Measurements from ENCODE around the gene SNAP91. TPM values are rescaled to one million over a fixed set of nuclear protein-coding genes. Genes with fewer than 3 reads are reported as not detected.
"Not testable (repeated sequence)": the region's sequence is repeated elsewhere in the genome, so short reads cannot be mapped to it uniquely, and the experiment has no call there.

SNAP91 gene
- total RNA-seq, 2 donors from 2014 or later = not detected

DNA sequence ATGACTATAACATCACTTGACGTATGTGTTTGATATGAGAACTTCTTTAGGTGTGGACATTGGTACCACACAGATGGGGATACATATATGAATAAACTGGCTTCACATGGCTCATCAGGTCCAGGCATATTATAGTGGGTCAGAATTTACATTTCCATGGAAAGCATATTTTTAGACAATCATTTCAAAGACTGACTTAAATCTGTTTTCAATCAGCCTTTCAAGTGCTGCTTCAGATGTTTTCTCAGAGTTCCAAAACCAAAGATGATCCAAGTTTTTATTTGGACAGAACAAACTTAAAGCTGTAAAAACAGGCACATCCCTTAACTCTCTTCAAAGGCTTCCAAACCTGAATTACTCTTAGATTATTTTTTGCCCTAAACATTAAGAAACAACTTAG lies 108.4 kb downstream of the SNAP91 start:
- Mint-ChIP-seq H3K4me3 (no peak overlapping the region), H3K9me3 (no peaks in the 10 kb centered on the region), H3K27ac (no peak overlapping the region), H3K36me3 (ENCODE audit: low read depth) (no peaks in the 10 kb centered on the region), H3K4me1 (no peaks in the 10 kb centered on the region), H3K27me3 (no peaks in the 10 kb centered on the region)
- ATAC-seq (replicated peaks) = no peak

DNA sequence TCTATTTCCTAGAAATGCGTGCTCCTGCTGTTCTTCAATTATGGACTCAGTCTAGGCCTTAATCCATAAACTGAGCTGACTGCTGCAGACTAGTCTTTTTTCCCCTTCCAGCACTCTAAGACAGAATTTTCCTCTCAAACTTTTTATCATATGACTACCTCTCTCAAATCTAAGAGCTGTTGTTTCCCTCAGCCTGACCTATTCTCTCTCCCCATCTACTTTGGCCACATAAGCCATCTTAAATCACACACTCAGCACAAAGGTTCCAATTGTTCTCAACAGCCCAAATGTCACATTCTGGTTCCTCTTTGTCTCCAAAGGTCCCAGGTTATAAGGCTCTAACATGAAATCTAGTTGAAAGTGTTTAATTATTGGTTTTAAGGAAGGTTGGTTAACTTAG lies 111.4 kb downstream of the SNAP91 start:
- Mint-ChIP-seq H3K4me1 (peaks cover 6% of the 10 kb centered on the region), H3K27me3 (no peaks in the 10 kb centered on the region), H3K36me3 (ENCODE audit: low read depth) (no peaks in the 10 kb centered on the region), H3K27ac (no peak overlapping the region), H3K4me3 (no peak overlapping the region), H3K9me3 (no peaks in the 10 kb centered on the region)
- ATAC-seq (replicated peaks) = no peak

DNA sequence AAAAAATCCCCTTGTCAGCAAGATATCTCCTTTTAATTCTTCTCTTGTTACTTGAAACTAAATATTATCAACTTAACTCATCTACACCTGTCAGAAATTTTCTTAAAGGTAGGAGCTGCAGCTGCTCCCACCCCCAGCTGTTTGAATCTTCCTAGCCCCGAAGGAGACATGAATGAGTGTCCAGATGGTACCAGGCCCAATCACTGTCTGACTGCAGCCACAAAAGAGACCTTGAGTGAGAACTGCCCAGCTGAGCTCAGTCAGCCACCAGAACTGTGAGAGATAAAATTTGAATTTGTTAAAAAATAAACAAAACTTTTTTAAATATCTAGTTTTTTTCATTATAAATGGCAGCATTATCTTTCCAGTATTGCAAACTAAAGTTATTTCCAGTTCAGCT lies 111.8 kb downstream of the SNAP91 start:
- Mint-ChIP-seq H3K36me3 (ENCODE audit: low read depth) (no peaks in the 10 kb centered on the region), H3K4me1 (peaks cover 6% of the 10 kb centered on the region), H3K27me3 (no peaks in the 10 kb centered on the region), H3K27ac (no peak overlapping the region), H3K9me3 (no peaks in the 10 kb centered on the region), H3K4me3 (no peak overlapping the region)
- no peak for ATAC-seq (replicated peaks)

DNA sequence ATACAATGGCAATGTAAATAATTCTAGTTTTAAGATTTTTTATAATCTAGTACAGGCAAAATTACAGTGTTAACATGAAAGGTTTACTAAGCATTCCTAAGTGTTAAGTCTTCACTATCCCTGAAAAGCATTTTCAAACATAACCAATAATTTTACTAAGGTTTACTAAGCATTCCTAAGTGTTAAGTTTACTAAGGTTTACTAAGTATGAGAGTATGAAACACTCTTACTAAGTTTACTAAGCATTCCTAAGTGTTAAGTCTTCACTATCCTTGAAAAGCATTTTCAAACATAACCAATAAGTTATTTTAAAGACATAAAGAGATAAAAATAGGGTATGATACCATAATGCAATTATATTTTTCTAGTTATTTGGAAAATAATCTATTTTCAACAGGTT lies 114.0 kb downstream of the SNAP91 start:
- H3K9me3 Mint-ChIP-seq = no peaks in the 10 kb centered on the region
- H3K27me3 Mint-ChIP-seq = no peaks in the 10 kb centered on the region
- peaks cover 6% of the 10 kb centered on the region for H3K4me1 Mint-ChIP-seq
- no peaks in the 10 kb centered on the region for H3K36me3 Mint-ChIP-seq (ENCODE audit: low read depth)
- H3K27ac Mint-ChIP-seq = no peak overlapping the region
- ATAC-seq (replicated peaks) = no peak
- H3K4me3 Mint-ChIP-seq = no peak overlapping the region

DNA sequence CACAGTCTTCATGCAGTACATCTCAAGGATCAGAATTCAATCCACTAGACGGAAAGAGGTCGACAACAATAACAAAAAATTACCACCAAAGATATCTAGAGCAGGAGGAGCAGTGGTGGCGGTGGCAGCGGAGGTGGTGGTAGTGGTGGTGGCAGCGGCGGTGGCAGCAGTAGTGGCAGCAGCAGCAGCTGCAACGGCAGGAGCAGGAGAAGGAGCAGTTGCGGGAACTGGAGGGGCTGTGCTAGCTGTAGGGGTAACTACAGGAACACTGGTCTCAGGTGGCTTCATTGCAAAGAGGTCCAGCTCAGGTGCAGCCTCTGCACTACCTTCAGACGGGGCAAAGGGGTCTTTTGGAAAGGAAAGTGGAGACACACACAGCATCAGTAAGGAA lies 115.5 kb downstream of the SNAP91 start:
- H3K9me3 Mint-ChIP-seq = no peaks in the 10 kb centered on the region
- ATAC-seq (replicated peaks) = no peak
- peaks cover 6% of the 10 kb centered on the region for H3K4me1 Mint-ChIP-seq
- H3K4me3 Mint-ChIP-seq = no peak overlapping the region
- H3K36me3 Mint-ChIP-seq (ENCODE audit: low read depth) = no peaks in the 10 kb centered on the region
- no peak overlapping the region for H3K27ac Mint-ChIP-seq
- H3K27me3 Mint-ChIP-seq = no peaks in the 10 kb centered on the region

DNA sequence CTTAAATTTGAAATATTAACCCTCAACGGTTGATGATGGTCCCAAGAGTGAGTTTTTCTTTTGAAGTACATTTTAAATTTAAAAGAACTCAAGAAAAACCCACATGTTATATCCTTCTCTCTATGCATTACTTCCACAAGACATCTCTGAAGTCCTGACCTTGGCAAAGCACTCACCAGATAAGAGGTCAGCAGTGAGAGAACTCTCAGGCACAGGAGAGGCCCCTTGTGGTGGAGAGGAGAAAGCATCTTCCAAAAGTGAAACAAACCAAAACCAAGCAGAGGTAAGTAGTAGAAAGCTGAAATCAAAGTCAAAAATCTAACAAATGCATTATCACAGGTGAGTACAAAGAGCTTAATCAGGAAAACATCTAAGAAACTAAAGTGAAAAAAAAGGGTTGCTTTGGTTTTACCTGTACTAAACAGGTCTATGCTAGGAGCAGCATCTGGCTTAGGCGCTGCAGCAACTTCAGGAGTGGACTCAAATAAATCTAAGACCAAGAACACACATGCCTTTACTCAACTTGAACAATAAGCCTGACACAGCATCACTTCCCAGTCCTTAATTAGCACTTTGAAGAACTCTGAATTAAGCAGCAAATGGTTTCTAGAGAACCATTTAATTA lies 116.0 kb downstream of the SNAP91 start:
- peaks cover 6% of the 10 kb centered on the region for H3K4me1 Mint-ChIP-seq
- peak; percentile 26 for ATAC-seq (replicated peaks)
- H3K9me3 Mint-ChIP-seq = no peaks in the 10 kb centered on the region
- H3K27me3 Mint-ChIP-seq = no peaks in the 10 kb centered on the region
- H3K4me3 Mint-ChIP-seq = no peak overlapping the region
- no peak overlapping the region for H3K27ac Mint-ChIP-seq
- H3K36me3 Mint-ChIP-seq (ENCODE audit: low read depth) = no peaks in the 10 kb centered on the region

DNA sequence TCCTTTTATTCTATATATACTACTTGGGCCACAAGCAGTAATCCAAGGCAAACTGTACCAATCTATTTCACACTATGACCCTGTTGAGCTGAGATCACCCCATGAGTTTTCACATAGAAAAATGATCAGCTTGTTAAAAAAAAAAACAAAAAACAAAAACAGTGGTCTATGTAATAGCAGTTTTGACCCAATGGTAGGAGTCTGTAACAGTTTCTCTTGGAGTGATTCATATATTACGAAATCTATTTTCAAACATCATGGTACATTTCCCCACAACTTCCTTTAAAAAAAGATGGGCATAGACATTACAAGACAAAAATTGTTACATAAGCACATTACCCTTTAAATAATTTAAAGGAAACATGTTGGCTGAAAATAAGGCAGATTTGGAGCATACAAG lies 118.5 kb downstream of the SNAP91 start:
- no peak for ATAC-seq (replicated peaks)
- H3K36me3 Mint-ChIP-seq (ENCODE audit: low read depth) = no peaks in the 10 kb centered on the region

DNA sequence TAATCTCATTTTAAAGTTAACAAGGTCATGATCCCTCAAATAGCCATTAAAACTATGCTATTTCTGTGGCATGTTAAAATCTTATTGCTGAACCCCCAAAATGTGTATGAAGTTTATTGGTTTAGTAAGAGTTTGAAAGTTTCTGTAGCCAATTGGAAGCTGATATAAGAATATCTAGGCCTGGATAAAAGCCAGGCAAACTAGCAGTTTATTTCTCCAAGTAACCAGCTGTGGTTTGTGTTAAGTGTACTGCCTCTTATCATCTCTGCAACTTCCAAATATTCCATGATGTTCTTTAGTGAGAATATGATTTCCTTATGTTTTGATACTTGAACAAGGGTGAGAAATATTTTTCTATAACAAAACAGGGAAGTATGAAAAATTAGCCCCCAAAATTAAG lies 119.8 kb downstream of the SNAP91 start:
- H3K4me1 Mint-ChIP-seq = peaks cover 6% of the 10 kb centered on the region
- no peak for ATAC-seq (replicated peaks)
- H3K9me3 Mint-ChIP-seq = no peaks in the 10 kb centered on the region
- H3K36me3 Mint-ChIP-seq (ENCODE audit: low read depth) = no peaks in the 10 kb centered on the region
- no peak overlapping the region for H3K4me3 Mint-ChIP-seq
- H3K27ac Mint-ChIP-seq = no peak overlapping the region
- peaks cover 1% of the 10 kb centered on the region for H3K27me3 Mint-ChIP-seq

More for the DNA sequence above, 118.5 kb downstream of the SNAP91 start:
- Mint-ChIP-seq H3K27me3 (no peaks in the 10 kb centered on the region), H3K4me3 (no peak overlapping the region), H3K27ac (no peak overlapping the region), H3K9me3 (no peaks in the 10 kb centered on the region), H3K4me1 (peaks cover 6% of the 10 kb centered on the region)

DNA sequence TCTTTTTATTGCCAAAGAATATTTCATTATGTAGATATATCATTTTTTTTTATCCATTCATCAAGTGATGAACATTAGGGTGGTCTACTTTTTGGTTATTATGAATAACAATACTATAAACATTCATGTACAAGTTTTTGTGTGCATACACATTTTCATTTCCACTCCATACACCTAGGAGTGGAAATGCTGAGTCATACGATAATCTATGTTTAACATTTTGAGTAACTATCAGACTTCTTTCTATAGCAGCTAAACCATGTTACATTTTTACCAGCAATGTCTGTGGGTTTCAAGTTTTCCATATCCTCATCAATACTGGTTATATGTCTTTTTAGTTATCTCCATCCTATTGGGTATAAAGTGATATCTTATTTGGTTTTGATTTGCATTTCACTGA lies 130.8 kb downstream of the SNAP91 start:
- Mint-ChIP-seq H3K36me3 (ENCODE audit: low read depth) (no peaks in the 10 kb centered on the region), H3K9me3 (no peaks in the 10 kb centered on the region), H3K4me1 (peaks cover 7% of the 10 kb centered on the region), H3K27me3 (peaks cover 3% of the 10 kb centered on the region), H3K27ac (no peak overlapping the region), H3K4me3 (no peak overlapping the region)
- no peak for ATAC-seq (replicated peaks)

DNA sequence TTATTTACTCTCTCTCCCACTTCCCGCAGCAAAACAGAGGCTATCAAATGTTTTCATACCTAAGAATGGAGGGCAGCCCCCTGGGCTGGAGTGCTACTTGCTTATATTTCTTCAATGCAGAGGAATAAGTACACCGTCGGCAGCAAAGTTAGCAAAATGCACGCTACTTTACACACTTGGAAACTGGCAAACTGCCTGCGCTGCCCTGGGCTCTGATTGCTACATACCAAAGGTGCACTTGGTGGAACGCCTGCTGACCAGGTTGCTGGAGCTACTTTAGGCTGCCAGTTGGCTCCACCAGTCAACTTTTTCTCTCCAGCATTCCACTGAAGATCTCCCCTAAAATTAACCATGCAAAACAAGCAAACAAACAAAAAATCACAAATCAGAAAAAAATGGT lies 134.1 kb downstream of the SNAP91 start:
- H3K36me3 Mint-ChIP-seq (ENCODE audit: low read depth) = no peaks in the 10 kb centered on the region
- ATAC-seq (replicated peaks) = no peak
- no peak overlapping the region for H3K27ac Mint-ChIP-seq
- H3K27me3 Mint-ChIP-seq = peaks cover 8% of the 10 kb centered on the region
- H3K9me3 Mint-ChIP-seq = peaks cover 4% of the 10 kb centered on the region
- no peak overlapping the region for H3K4me3 Mint-ChIP-seq
- H3K4me1 Mint-ChIP-seq = peaks cover 7% of the 10 kb centered on the region

DNA sequence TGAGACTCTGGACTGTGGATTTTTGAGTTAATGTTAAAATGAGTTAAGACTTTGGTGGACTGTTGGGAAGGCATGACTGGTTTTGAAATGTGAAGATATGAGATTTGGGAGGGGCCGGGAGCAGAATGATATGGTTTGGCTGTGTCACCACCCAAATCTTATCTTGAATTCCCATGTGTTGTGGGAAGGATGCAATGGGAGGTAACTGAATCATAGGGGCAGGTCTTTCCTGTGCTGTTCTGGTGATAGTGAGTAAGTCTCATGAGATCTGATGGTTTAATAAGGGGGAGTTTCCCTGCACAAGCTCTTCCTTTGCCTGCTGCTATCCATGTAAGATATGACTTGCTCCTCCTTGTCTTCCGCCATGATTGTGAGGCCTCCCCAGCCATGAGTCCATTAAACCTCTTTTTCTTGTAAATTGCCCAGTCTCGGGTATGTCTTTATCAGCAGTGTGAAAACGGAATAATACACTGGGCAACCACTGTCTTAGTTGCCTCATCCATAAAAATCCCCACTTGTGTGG lies 137.2 kb downstream of the SNAP91 start:
- not testable (repeated sequence) for H3K36me3 Mint-ChIP-seq (ENCODE audit: low read depth); ATAC-seq (replicated peaks); H3K27ac Mint-ChIP-seq; H3K9me3 Mint-ChIP-seq; H3K4me3 Mint-ChIP-seq; H3K4me1 Mint-ChIP-seq; H3K27me3 Mint-ChIP-seq

DNA sequence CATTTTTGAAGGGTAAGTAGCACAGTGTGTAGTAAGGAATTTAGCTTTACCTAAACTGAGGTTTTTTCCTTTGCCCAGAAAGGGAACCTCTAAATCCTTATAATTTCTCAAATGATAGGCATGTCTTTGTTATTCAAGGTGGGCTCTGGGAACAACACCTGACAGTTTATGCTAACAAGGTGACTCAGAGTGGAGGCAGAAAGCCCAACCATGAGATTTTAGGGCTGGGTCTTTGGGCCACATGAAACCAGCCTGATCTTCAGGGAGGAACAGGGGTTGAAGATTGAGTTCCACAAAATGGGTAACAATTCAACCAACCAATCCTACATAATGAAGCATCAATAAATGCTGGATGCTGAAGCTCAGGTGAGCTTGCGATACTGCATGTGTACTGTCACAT lies 149.9 kb downstream of the SNAP91 start:
- ATAC-seq (replicated peaks) = no peak
- Mint-ChIP-seq H3K9me3 (peaks cover 6% of the 10 kb centered on the region), H3K4me3 (no peak overlapping the region), H3K27ac (no peak overlapping the region), H3K4me1 (no peaks in the 10 kb centered on the region), H3K36me3 (ENCODE audit: low read depth) (no peaks in the 10 kb centered on the region), H3K27me3 (peaks cover 5% of the 10 kb centered on the region)

DNA sequence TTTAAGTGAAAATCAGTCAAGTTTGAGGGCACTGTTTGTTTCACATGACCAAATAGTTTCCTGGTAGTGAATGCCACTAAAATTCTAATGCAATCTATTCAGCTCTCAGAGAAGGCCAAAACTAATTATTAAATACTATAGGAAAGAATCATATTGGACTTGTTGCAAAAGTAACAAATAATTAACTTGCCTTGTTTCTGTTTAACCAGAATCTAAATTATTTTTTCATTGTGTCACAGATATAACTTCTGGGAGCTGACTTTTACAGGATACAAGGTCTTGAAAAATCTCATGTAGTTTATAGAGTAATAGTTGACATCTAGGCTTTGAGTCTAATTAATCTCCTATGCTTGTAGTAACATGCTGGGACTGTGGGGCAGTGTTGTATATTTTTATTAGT lies 152.0 kb downstream of the SNAP91 start:
- Mint-ChIP-seq H3K4me3 (no peak overlapping the region), H3K27me3 (peaks cover 4% of the 10 kb centered on the region), H3K9me3 (peaks cover 4% of the 10 kb centered on the region), H3K27ac (no peak overlapping the region), H3K4me1 (no peaks in the 10 kb centered on the region), H3K36me3 (ENCODE audit: low read depth) (no peaks in the 10 kb centered on the region)
- ATAC-seq (replicated peaks) = no peak

DNA sequence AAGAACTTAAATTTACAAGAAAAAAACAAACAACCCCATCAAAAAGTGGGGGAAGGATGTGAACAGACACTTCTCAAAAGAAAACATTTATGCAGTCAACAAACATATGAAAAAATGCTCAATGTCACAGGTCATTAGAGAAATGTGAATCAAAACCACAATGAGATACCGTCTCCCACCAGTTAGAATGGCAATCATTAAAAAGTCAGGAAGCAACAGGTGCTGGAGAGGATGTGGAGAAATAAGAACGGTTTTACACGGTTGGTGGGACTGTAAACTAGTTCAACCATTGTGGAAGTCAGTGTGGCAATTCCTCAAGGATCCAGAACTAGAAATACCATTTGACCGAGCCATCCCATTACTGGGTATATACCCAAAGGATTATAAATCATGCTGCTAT lies 157.2 kb downstream of the SNAP91 start:
- H3K27me3 Mint-ChIP-seq; H3K4me1 Mint-ChIP-seq; H3K27ac Mint-ChIP-seq; H3K4me3 Mint-ChIP-seq; ATAC-seq (replicated peaks); H3K9me3 Mint-ChIP-seq; H3K36me3 Mint-ChIP-seq (ENCODE audit: low read depth): not testable (repeated sequence)

DNA sequence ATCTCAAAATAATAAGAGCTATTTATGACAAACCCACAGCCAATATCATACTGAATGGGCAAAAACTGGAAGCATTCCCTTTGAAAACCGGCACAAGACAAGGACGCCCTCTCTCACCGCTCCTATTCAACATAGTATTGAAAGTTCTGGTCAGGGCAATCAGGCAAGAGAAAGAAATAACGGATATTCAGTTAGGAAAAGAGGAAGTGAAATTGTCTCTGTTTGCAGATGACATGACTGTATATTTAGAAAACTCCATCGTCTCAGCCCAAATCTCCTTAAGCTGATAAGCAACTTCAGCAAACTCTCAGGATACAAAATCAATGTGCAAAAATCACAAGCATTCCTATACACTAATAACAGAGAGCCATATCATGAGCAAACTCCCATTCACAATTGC lies 158.4 kb downstream of the SNAP91 start:
- not testable (repeated sequence) for ATAC-seq (replicated peaks); H3K27ac Mint-ChIP-seq; H3K36me3 Mint-ChIP-seq (ENCODE audit: low read depth); H3K4me3 Mint-ChIP-seq; H3K9me3 Mint-ChIP-seq; H3K27me3 Mint-ChIP-seq; H3K4me1 Mint-ChIP-seq

DNA sequence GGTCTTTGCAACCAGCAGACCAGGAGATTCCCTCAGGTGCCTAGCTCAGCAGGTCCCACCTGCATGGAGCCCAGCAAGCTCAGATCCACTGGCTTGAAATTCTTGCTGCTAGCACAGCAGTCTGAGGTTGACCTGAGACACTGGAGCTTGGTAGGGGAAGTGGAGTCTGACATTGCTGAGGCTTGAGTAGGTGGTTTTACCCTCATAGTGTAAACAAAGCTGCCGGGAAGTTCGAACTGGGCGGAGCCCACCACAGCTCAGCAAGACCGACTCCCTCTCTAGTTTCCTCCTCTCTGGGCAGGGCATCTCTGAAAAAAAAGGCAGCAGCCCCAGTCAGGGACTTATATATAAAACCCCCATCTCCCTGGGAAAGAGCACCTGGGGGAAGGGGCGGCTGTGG lies 162.3 kb downstream of the SNAP91 start:
- Mint-ChIP-seq H3K4me3 (no peak overlapping the region), H3K36me3 (ENCODE audit: low read depth) (no peaks in the 10 kb centered on the region), H3K27ac (no peak overlapping the region), H3K4me1 (no peaks in the 10 kb centered on the region), H3K27me3 (peaks cover 8% of the 10 kb centered on the region), H3K9me3 (peaks cover 4% of the 10 kb centered on the region)
- peak; percentile 54 for ATAC-seq (replicated peaks)

Data from activated T-helper 17 cell treated with anti-CD3 and anti-CD28 coated beads, Interleukin-2, amount 50 U/mL, for 72 hours (primary cell).